GM10248 (cell line): ENCODE results near the gene S100A10.

Experiments used
- CTCF ChIA-PET: fragments of 300-600 bp; sonication (Branson Sonifier 250); formaldehyde crosslinking; extraction: SDS; loops from one replicate; lab custom pipeline; 2021; ENCODE audit warnings: antibody characterized with exemption; lab: Yijun Ruan, JAX
- POLR2A ChIA-PET: fragments of 350-650 bp; sonication (Branson Sonifier 250); formaldehyde crosslinking; extraction: SDS; loops from one replicate; lab custom pipeline; 2020; ENCODE audit warnings: antibody characterized with exemption; lab: Yijun Ruan, JAX
- DNase-seq: peaks from one replicate; pipeline ENCODE4 v3.0.0; 2012; ENCODE audit errors: extremely low spot score
- TF ChIP-seq, protein P1 (sequence below): IDR thresholded peaks from 2 replicates; pipeline ENCODE4 v1.5.1; 2012; ENCODE audit warnings: mild to moderate bottlenecking, low read depth; ENCODE audit errors: extremely low read depth, missing control alignments, control extremely low read depth

The S100A10 gene

DNA sequence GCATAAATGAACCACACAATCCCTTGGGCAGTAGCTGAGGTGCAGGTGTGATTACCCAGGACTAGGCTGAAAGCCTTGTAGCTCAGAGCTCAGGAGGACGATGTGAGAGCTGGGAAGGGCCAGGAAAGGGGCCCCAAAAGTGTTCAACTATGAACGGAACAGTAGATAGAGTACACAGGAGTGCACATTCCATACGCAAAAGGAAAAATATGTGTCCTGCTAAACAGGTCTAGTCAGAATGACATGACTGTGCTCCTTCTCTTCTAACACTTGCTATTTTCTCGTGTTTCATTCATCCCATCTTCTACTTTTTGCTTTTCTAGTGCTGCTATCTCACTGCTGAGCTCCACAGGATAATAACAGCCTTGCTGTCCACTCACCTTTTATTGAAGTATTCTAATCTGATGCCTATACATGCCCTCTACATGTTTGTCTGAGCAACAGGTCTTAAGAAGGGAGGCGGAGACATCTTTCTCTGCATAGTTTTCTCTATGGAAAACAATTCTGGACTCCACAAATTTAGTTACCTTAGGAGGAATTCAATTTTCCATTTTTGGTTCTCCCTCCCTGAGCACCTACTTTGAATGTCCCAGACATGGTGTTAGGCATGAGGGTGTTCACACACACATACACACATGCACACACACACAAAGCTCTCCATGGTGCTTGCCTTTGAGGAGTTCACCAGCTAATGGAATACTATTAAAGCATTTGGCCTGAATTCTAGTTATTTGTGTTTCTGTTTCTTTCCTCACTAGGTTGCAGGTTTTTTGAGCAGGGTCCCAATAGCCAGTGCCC lies 3.4 kb downstream of the S100A10 start:
- no peak for DNase-seq
- ChIA-PET CTCF (interaction anchor here (1.1 to 11.9 kb wide), 3 partner anchors 10 to 22 kb away, joined by 3 to 134 read pairs (median 21); no protein-coding TSS in a partner anchor), POLR2A (no interaction called here)
- TF ChIP-seq, protein P1, sequence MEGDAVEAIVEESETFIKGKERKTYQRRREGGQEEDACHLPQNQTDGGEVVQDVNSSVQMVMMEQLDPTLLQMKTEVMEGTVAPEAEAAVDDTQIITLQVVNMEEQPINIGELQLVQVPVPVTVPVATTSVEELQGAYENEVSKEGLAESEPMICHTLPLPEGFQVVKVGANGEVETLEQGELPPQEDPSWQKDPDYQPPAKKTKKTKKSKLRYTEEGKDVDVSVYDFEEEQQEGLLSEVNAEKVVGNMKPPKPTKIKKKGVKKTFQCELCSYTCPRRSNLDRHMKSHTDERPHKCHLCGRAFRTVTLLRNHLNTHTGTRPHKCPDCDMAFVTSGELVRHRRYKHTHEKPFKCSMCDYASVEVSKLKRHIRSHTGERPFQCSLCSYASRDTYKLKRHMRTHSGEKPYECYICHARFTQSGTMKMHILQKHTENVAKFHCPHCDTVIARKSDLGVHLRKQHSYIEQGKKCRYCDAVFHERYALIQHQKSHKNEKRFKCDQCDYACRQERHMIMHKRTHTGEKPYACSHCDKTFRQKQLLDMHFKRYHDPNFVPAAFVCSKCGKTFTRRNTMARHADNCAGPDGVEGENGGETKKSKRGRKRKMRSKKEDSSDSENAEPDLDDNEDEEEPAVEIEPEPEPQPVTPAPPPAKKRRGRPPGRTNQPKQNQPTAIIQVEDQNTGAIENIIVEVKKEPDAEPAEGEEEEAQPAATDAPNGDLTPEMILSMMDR = no peak

GRCh38 chr1:151989211-151989862 lies 4.3 kb downstream of the S100A10 start:
- no peak for DNase-seq
- ChIA-PET CTCF (interaction anchor here (0.9 to 11.9 kb wide), 5 partner anchors 9 to 56 kb away, joined by 3 to 134 read pairs (median 3); no protein-coding TSS in a partner anchor), POLR2A (no interaction called here)
- TF ChIP-seq, protein P1 = no peak

DNA sequence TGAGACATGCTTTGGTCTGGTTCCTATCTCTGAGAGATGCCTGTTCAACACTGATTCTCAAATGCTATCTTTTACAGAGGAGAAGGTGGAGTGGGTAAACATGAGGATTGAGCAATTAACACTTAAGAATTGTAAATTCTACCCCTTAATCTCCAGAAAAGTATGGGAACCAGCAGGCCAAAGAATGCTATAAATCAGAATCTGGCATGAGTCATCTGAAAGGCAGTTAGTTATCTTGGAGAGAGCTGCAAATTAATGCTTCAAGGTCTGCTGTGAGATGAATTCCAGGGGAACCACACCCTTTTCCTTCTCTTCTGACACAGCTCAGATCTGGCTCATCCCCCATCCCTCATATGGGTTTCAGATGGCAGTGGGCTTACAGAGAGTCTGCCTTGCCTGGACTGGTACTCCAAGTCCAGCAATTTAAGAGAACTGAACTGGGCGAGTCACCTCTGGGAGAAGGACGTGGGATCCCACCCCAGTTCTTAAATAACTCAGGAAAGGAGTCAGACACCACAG lies 5.2 kb downstream of the S100A10 start:
- DNase-seq = no peak
- POLR2A ChIA-PET = no interaction called here
- TF ChIP-seq, protein P1 = no peak
- CTCF ChIA-PET = interaction anchor here (0.9 to 11.9 kb wide), 4 partner anchors 12 to 55 kb away, joined by 3 to 134 read pairs (median 12); no protein-coding TSS in a partner anchor

DNA sequence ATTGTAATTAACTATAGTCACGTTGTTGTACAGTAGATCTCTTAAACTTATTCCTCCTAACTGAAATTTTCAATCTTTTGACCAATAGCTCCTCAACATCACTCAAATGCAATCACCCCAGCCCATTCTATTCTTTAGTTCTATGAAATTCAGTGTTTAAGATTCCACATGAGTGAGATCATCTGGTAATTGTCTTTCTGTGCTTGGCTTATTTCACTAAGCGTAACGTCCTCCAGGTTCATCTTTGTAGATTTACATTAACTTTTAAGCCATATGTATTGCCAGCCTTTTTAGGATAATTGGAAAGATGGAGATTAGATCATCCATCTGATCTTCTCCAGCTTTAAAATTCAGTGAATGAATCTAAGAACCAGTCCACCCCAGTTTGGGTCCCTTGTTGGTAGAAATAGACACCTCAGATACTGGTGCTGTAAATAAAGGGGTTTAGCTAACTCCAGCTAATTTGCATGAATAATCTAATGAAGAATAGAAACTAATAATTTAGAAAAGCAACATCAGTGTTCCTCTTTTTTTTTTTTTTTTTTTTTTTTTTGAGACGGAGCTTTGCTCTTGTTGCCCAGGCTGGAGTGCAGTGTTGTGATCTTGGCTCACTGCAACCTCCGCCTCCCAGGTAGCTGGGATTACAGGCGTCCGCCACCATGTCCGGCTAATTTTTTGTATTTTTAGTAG lies 7.0 kb downstream of the S100A10 start:
- ChIA-PET POLR2A (no interaction called here), CTCF (interaction anchor here (1.7 to 11.9 kb wide), 2 partner anchors 14 to 17 kb away, joined by 5 to 134 read pairs; no protein-coding TSS in a partner anchor)
- TF ChIP-seq, protein P1 = no peak
- no peak for DNase-seq

DNA sequence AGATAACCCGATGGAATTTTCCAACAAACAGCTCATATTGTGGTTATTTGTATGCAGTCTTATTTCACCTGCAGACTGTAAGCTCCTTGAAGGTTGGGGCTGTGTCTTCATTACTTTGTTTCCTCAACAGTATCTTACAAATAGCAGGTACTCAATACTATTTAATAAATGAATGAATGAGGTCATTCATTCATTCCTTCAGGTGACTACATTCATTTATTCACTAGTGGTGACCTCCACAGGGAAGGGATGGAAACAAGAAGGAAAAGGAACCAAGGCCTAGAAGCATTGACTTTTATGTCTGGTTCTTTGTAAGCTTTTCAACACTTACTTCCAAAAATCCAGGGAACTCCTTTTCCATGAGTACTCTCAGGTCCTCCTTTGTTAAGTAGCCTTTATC lies 7.9 kb downstream of the S100A10 start:
- TF ChIP-seq, protein P1 = no peak
- POLR2A ChIA-PET = no interaction called here
- CTCF ChIA-PET = interaction anchor here (0.9 to 11.9 kb wide), 4 partner anchors 7 to 18 kb away, joined by 3 to 134 read pairs (median 4); partner anchors contain the start of gene S100A10
- no peak for DNase-seq
